ENCODE data around the gene TAF11L7. TPM values are rescaled to one million over a fixed set of nuclear protein-coding genes. Genes with fewer than 3 reads are reported as not detected.
"Not testable (repeated sequence)": the region's sequence is repeated elsewhere in the genome, so short reads cannot be mapped to it uniquely, and the experiment has no call there.

Gene TAF11L7
- not detected in 2 replicates for total RNA-seq
- long read RNA-seq, result 0 reads

- not testable (repeated sequence) for DNase-seq (ENCODE audit: low read depth, low spot score); H3K27me3 Mint-ChIP-seq (ENCODE audit: low read depth); H3K9me3 Mint-ChIP-seq; H3K4me1 Mint-ChIP-seq; H3K4me3 Mint-ChIP-seq; H3K27ac Mint-ChIP-seq (ENCODE audit: unreplicated experiment); H3K36me3 Mint-ChIP-seq (ENCODE audit: low read depth)
These were observed at the start of gene TAF11L7 for GRCh38 chr5:17585658-17586057. TSS of gene TAF11L7 (minus strand) at chr5:17585758.

- H3K27ac Mint-ChIP-seq (ENCODE audit: unreplicated experiment), result no peak within 1 kb of the TSS
- no peak for DNase-seq (ENCODE audit: low read depth, low spot score)
- no peaks in the 10 kb centered on the region for H3K27me3 Mint-ChIP-seq (ENCODE audit: low read depth)
- H3K9me3 Mint-ChIP-seq, result peaks cover 5% of the 10 kb centered on the region
- H3K36me3 Mint-ChIP-seq (ENCODE audit: low read depth), result no peaks in the 10 kb centered on the region
- H3K4me1 Mint-ChIP-seq, result no peaks in the 10 kb centered on the region
- no peak within 1 kb of the TSS for H3K4me3 Mint-ChIP-seq
- no peak for TF ChIP-seq CTCF (conservative IDR thresholded peaks at IDR 0.05)
These were observed 48.6 kb upstream of the TAF11L7 start, which contains the start of gene TAF11L14 for GRCh38 chr5:17634160-17634559. TSS of gene TAF11L14 (plus strand) at chr5:17634460.

- not testable (repeated sequence) for H3K36me3 Mint-ChIP-seq (ENCODE audit: low read depth); H3K9me3 Mint-ChIP-seq; H3K4me1 Mint-ChIP-seq; H3K27me3 Mint-ChIP-seq (ENCODE audit: low read depth); DNase-seq (ENCODE audit: low read depth, low spot score); H3K4me3 Mint-ChIP-seq; H3K27ac Mint-ChIP-seq (ENCODE audit: unreplicated experiment)
These were observed 46.2 kb upstream of the TAF11L7 start, which contains the start of gene TAF11L13 for GRCh38 chr5:17631788-17632187. TSS of gene TAF11L13 (plus strand) at chr5:17632088.

- TF ChIP-seq CTCF (conservative IDR thresholded peaks at IDR 0.05), result no peak
- Mint-ChIP-seq H3K36me3 (ENCODE audit: low read depth) (no peaks in the 10 kb centered on the region), H3K4me3 (no peak overlapping the region), H3K9me3 (peaks cover 4% of the 10 kb centered on the region), H3K4me1 (no peaks in the 10 kb centered on the region), H3K27me3 (ENCODE audit: low read depth) (no peaks in the 10 kb centered on the region), H3K27ac (ENCODE audit: unreplicated experiment) (no peak overlapping the region)
- DNase-seq (ENCODE audit: low read depth, low spot score), result no peak
These were observed 40.1 kb upstream of the TAF11L7 start for GRCh38 chr5:17625686-17626085.

- Mint-ChIP-seq H3K27me3 (ENCODE audit: low read depth) (no peaks in the 10 kb centered on the region), H3K36me3 (ENCODE audit: low read depth) (no peaks in the 10 kb centered on the region), H3K9me3 (peaks cover 10% of the 10 kb centered on the region), H3K27ac (ENCODE audit: unreplicated experiment) (no peak overlapping the region), H3K4me3 (no peak overlapping the region), H3K4me1 (no peaks in the 10 kb centered on the region)
- peak; percentile 32 for TF ChIP-seq CTCF (conservative IDR thresholded peaks at IDR 0.05)
- no peak for DNase-seq (ENCODE audit: low read depth, low spot score)
These were observed 35.1 kb upstream of the TAF11L7 start for GRCh38 chr5:17620627-17621026.

- H3K27me3 Mint-ChIP-seq (ENCODE audit: low read depth), result no peaks in the 10 kb centered on the region
- no peak for TF ChIP-seq CTCF (conservative IDR thresholded peaks at IDR 0.05)
- peaks cover 12% of the 10 kb centered on the region for H3K9me3 Mint-ChIP-seq
- no peaks in the 10 kb centered on the region for H3K36me3 Mint-ChIP-seq (ENCODE audit: low read depth)
- DNase-seq (ENCODE audit: low read depth, low spot score), result no peak
- H3K27ac Mint-ChIP-seq (ENCODE audit: unreplicated experiment), result no peak overlapping the region
- H3K4me3 Mint-ChIP-seq, result no peak overlapping the region
- H3K4me1 Mint-ChIP-seq, result no peaks in the 10 kb centered on the region
These were observed 33.8 kb upstream of the TAF11L7 start for GRCh38 chr5:17619354-17619753.

Data from neural crest cell (in vitro differentiated cells).